ENCODE measurements around the gene PCGF2. TPM values are rescaled to one million over a fixed set of nuclear protein-coding genes. Genes with fewer than 3 reads are reported as not detected.
A peak's percentile ranks its signal among the peaks of the same experiment; 100 is the strongest.

The PCGF2 gene
- total and polyA plus RNA-seq, 10 of the 15 experiments (the other 5 are each of a cell fraction or from before 2014, with no cell fraction given) = 2.7 to 35.6 (median 7.2) TPM

- Histone ChIP-seq H3K9ac (ENCODE audit: control insufficient read depth, insufficient read depth, low read length) (no peak overlapping the region), H3K79me2 (ENCODE audit: control insufficient read depth, insufficient read depth, low read length) (peaks cover 12% of the 10 kb centered on the region), H3K9me3 (replicated peaks; ENCODE audit: control insufficient read depth, insufficient read depth, low read length) (no peaks in the 10 kb centered on the region), H3K4me2 (ENCODE audit: control insufficient read depth, insufficient read depth) (no peak overlapping the region), H3K4me1 (ENCODE audit: control insufficient read depth, insufficient read depth, low read length) (peaks cover 20% of the 10 kb centered on the region), H4K20me1 (ENCODE audit: control insufficient read depth, insufficient read depth) (no peaks in the 10 kb centered on the region), H3K27ac (ENCODE audit: control insufficient read depth, insufficient read depth) (no peak overlapping the region), H3K27me3 (replicated peaks in 1 of 2; ENCODE audit: control insufficient read depth in 2 of 2, insufficient read depth in 2 of 2, low read length in 1 of 2) (no peaks in the 10 kb centered on the region), H2AFZ (ENCODE audit: control insufficient read depth, low read depth, low read length) (no peak overlapping the region), H3K36me3 (ENCODE audit: control insufficient read depth in 2 of 2, insufficient read depth in 2 of 2, low read length in 1 of 2) (peaks cover 4 to 22% of the 10 kb centered on the region in 2 experiments; a peak in 3 of 4 replicates), H3K4me3 (no peak overlapping the region)
- WGBS (ENCODE audit: insufficient coverage, insufficient replicate concordance, low lambda C conversion rate, missing lambda C conversion rate) = 44% methylated on average over 23 of the region's 23 CpGs
- in situ Hi-C loops (cut with MboI) (no loop called here), intact Hi-C loops (cut with micrococcal nuclease; ENCODE audit: unreplicated experiment) (loop anchor here (1.0 kb wide), 1 partner anchor 58 kb away; no protein-coding TSS in a partner anchor)
- ChIA-PET SMC1A (ENCODE audit: uncharacterized antibody, unreplicated experiment) (interaction anchor here (0.6 to 4.6 kb wide), 10 partner anchors 11 to 223 kb away, joined by 3 to 50 read pairs (median 4); partner anchors contain the start of genes EPOP, MLLT6 and PSMB3), RAD21 (ENCODE audit: unreplicated experiment) (interaction anchor here (0.6 to 3.3 kb wide), 17 partner anchors 11 to 246 kb away, joined by 3 to 66 read pairs (median 3); partner anchors contain the start of gene EPOP), POLR2A (interaction anchor here (0.6 to 1.0 kb wide), 3 partner anchors 57 to 134 kb away, joined by 4 to 5 read pairs (median 4); no protein-coding TSS in a partner anchor), CTCF (interaction anchor here (0.6 to 5.0 kb wide), 32 partner anchors 10 to 418 kb away, joined by 3 to 170 read pairs (median 4); partner anchors contain the start of genes EPOP, PCGF2, PSMB3 and RPL23)
- DNase-seq (ENCODE audit: low read depth, low spot score) (no peak), ATAC-seq (peak; percentile 57), FAIRE-seq (no peak)
- BruUV-seq (replicated peaks) = TSS peak; percentile 58
- TF ChIP-seq RELA (IDR thresholded peaks at IDR 0.05; ENCODE audit: borderline replicate concordance, partially characterized antibody) (no peak), YY1 (IDR thresholded peaks at IDR 0.05; ENCODE audit: low read depth, low read length) (0 out of 2 replicates have a peak, but pooled peaks have one; percentile 38), ZNF687 (IDR thresholded peaks at IDR 0.05) (no peak), HDAC2 (IDR thresholded peaks at IDR 0.05) (no peak), NBN (IDR thresholded peaks at IDR 0.05) (0 out of 2 replicates have a peak, but pooled peaks have one; percentile 26), BCLAF1 (IDR thresholded peaks at IDR 0.05) (no peak), NR2C1 (IDR thresholded peaks at IDR 0.05) (no peak), MEF2B (IDR thresholded peaks at IDR 0.05; ENCODE audit: partially characterized antibody, poor library complexity, severe bottlenecking) (peak; percentile 19), MLLT1 (IDR thresholded peaks at IDR 0.05) (no peak), RAD21 (IDR thresholded peaks at IDR 0.05; ENCODE audit: insufficient read depth, low read depth, low read length) (peak; percentile 75), POLR2AphosphoS2 (IDR thresholded peaks at IDR 0.05; ENCODE audit: low read depth, low read length) (no peak), ZNF24 (IDR thresholded peaks at IDR 0.05) (no peak), MTA3 (IDR thresholded peaks at IDR 0.05; ENCODE audit: borderline replicate concordance, low read length) (no peak)
Measured at GRCh38 chr17:38735161-38735997, 12.8 kb downstream of the PCGF2 start.

Measured in GM12878 (cell line).